22Rv1 (cell line): Measurements from ENCODE around the gene SMTN.

Source experiments
- CTCF ChIP-seq: fragments of 450-650 bp; IDR thresholded peaks from 2 replicates; pipeline ENCODE4 v1.5.1; 2017; ENCODE audit warnings: mild to moderate bottlenecking
- ZFX ChIP-seq: fragments of 450-650 bp; IDR thresholded peaks from 2 replicates; pipeline ENCODE4 v1.6.1; 2017; ENCODE audit warnings: antibody characterized with exemption, borderline replicate concordance

- no peak for TF ChIP-seq CTCF
- no peak for TF ChIP-seq ZFX
Measured at GRCh38 chr22:31048570-31048969, 32.5 kb upstream of the SMTN start.
